Stimulated activated naive CD8-positive, alpha-beta T cell treated with anti-CD3 and anti-CD28 coated beads, Interleukin-15, Interleukin-2, amounts not matched to agents 100 U/mL and 50 U/mL, for 24 hours (primary cell): ENCODE data around the gene NCKIPSD.

Experiments
- ATAC-seq: fragments of 150-1000 bp; cut with Tn5 transposase; one replicate; pipeline ENCODE4 v1.10.0; 2021
- DNase-seq: peaks from one replicate; pipeline ENCODE4 v3.0.0; 2021

The NCKIPSD gene

DNA sequence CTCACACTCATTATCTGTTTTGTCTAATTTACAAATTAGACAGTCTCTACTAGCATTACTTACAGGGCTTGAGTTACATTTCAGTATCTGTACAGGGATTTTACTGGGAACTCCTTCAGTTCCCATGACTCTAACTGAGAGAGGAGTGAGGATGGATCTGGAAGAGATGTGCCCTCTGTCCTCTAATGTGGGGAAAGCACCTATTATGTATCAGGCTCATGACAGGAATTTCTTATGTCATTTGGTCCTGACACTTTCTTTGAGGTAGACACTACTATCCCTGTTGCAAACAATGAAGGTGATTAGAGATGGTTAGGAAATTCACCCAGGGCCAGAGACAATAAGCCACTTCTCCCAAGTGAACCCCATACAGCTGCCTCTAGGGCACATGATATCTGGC lies 10.9 kb upstream of the NCKIPSD start:
- DNase-seq (no peak), ATAC-seq (no peak)

DNA sequence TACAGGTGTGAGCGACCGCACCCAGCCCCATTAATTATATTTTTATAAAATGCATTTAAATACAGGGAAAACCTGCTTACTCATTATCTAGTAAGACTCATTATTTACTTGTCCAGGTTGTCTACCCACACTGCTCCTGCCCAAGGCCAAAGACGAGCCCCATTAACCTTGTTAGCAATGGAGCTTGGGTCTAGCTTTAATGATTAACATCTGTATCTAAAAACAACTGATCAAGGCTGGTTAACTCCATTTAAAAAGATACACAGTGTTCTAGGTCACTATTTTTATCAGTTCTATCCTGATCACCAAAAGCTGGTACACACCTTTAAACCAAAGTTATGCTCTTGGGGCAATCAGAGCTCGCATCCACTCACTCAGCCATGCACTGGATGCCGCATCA lies 10.4 kb upstream of the NCKIPSD start:
- no peak for ATAC-seq

DNA sequence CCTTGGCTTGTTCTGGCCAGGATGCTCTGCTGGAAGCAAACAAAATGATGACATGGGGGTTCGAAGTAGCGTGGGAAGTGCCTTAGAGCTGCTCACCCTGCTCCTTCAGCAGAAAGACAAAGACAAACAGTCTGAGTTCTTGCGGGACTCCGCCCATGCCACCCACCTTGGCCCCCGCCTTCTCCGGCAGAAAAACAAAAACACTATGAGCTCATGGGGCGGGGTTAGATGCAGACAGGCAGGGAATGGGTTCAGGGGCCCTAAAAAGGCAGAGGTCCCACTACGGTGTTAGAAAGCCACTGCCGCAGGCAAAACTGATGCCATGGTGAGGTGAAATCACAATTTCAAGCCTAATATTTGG lies 9.7 kb upstream of the NCKIPSD start:
- DNase-seq = no peak
- no peak for ATAC-seq

More for the DNA sequence above, 10.4 kb upstream of the NCKIPSD start:
- no peak for DNase-seq

- ATAC-seq (no peak), DNase-seq (no peak)
Observed at GRCh38 chr3:48694610-48695392, 9.1 kb upstream of the NCKIPSD start.

- no peak for ATAC-seq
- no peak for DNase-seq
Observed at GRCh38 chr3:48693826-48694225, 8.1 kb upstream of the NCKIPSD start.

GRCh38 chr3:48692551-48692950 lies 6.8 kb upstream of the NCKIPSD start:
- ATAC-seq = no peak
- DNase-seq = no peak

DNA sequence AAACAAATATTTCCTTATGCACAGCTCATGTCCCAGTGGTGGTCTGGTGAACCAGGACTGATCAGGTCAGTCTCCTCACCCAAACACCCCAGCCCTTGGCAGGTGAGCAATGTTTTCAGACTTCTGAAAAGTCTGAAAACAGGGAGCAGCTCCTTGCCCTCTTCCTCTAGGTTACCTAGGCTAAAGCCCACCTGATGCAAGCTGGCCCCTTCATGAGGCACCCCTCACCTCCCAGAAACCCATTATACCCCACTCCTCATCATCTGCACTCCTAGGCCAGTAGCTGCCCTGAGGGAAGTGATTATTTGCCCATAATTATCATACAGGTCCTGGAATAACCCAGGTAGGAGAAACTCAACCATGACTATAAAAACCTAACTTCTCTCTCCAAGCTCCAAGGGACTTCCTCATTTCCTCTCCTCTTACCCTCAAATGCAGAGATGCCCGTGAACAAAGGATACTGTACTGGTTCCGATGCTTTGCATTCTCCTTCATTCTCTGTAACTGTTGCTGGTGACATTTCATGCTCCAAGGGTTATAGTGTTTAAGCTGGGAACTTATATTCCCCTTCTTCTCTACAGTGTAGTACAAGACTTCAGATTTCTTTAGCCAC lies 5.2 kb upstream of the NCKIPSD start:
- DNase-seq (no peak), ATAC-seq (no peak)

- ATAC-seq (no peak), DNase-seq (no peak)
Observed at GRCh38 chr3:48689384-48689783, 3.7 kb upstream of the NCKIPSD start.

GRCh38 chr3:48688737-48689075 lies 3.0 kb upstream of the NCKIPSD start:
- DNase-seq = no peak

GRCh38 chr3:48688032-48688736 lies 2.5 kb upstream of the NCKIPSD start:
- ATAC-seq = no peak

More at GRCh38 chr3:48688737-48689075, 3.0 kb upstream of the NCKIPSD start:
- ATAC-seq = no peak

DNA sequence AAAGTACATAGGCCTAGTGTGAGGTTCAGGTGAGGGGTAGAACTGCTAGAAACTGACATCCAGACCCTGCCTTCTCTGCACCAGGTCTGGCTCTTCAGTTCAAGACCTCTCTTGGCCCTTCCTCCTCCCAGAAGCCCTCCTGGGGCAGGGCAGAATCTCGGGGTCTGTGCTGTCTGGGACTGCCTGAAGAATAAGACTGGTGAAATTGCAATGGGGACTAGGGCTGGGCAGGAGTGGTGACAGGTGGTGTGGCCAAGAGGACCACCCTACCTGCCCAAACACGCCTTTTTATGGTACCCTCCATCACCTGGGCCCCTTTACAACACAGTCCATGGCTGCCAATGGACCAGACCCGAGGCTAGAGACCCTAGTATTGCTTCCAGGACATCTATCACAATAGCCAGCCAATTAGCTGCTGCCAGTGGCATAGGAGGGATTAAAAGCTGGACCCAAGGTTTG lies 1.5 kb upstream of the NCKIPSD start:
- ATAC-seq (no peak), DNase-seq (no peak)

More at GRCh38 chr3:48688032-48688736, 2.5 kb upstream of the NCKIPSD start:
- DNase-seq = no peak

- no peak for ATAC-seq
- DNase-seq = no peak
Observed at GRCh38 chr3:48686538-48687219, 964 bp upstream of the NCKIPSD start.

DNA sequence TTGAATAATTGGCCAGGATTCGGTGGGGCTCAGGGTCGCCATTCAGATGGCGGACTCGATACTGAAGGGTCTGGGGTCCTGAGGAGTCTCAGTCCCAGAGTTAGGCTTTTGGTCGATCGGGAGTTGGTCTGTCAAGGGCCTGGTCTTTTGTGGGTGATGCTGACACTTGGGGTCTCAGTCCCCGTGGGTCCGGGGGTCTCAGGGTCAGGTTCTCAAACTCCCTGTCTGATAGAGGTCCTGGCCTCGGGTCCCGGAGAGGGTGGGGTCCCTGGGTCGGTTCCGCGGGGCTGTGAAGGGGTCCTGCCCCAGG lies 467 bp downstream of the NCKIPSD start:
- DNase-seq = no peak
- no peak for ATAC-seq

GRCh38 chr3:48684480-48685143 lies 1.1 kb downstream of the NCKIPSD start:
- no peak for DNase-seq

DNA sequence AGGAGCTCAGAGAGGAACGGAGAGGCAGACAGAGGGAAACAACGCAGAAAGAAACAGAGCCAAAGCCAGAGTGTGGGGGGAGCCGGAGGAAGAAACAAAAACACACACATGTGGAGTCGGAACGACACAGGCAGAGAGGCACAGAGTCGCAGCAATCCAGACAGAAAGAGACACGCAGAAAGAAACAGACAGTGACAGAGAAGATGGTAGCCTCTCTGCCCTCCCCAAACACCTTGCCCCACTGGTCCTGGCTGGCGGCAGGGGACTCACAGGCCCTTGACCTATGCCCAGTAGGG lies 1.7 kb downstream of the NCKIPSD start:
- no peak for DNase-seq
- ATAC-seq = no peak

More at GRCh38 chr3:48684480-48685143, 1.1 kb downstream of the NCKIPSD start:
- no peak for ATAC-seq

DNA sequence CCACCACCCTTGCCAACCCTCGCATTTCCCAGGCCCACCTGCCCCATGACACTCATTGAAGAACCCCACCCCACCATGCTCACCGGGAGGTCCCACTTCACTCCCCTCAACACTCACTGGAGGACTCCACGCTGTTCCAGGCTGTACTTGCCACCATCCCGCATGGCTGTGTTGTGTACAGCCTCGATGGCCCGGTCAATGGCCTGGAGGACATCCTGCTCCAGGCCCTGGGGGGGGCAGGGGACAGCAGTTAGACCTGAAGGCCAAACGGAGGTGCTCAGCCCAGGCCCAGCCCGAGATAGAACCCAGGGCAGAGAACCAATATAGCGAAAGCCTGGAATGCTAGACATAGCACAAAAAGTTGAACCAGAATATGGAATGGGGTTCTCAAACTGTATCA lies 2.9 kb downstream of the NCKIPSD start:
- no peak for ATAC-seq

DNA sequence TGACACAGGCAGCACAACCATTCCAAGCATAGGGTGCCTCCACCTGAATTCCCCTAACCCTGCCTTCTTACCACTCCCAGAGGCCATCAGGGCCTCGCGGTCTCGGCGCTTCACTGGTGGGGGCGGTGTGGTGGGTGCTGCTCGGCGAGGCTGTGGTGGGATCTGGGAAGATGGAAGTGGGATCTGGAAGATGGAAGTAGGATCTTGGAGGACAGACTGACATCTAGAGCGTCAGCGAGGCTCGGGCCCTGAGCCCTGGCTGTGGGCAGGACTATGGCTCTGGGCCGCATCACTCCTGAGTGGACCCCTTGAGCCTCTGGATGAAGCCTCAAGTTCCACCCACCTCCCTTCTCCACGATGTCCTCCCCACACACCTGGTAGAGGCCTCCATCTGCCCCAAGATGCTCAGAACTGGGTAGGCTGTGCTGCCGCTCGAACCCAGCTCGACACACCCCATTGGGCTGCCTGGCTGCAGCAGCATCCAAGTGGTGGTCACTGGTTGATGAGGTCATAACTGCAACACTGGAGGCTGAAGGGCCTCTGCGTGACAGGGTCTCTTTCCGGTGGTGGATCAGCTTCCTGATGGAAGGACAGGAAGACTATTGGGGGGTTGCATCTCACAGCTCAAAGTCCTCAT lies 3.6 kb downstream of the NCKIPSD start:
- DNase-seq (no peak), ATAC-seq (no peak)

More for the DNA sequence above, 2.9 kb downstream of the NCKIPSD start:
- no peak for DNase-seq

DNA sequence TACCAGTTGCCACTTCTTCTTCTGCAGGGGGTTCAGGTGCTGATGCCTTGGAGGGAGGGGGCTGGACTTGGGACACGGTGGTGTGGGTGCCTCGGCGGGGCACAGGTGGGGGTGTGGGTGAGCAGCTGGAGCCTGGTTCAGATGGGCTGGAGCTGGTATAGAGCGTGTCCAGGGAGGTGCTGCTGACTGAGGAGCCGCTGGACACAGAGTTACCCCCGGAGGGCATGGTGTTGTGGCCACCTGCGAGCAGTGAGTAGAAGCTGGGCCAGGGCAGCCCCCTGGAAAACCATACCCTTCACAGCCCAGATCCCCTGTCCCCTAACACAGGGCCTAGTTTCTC lies 4.2 kb downstream of the NCKIPSD start:
- no peak for ATAC-seq
- DNase-seq = no peak

DNA sequence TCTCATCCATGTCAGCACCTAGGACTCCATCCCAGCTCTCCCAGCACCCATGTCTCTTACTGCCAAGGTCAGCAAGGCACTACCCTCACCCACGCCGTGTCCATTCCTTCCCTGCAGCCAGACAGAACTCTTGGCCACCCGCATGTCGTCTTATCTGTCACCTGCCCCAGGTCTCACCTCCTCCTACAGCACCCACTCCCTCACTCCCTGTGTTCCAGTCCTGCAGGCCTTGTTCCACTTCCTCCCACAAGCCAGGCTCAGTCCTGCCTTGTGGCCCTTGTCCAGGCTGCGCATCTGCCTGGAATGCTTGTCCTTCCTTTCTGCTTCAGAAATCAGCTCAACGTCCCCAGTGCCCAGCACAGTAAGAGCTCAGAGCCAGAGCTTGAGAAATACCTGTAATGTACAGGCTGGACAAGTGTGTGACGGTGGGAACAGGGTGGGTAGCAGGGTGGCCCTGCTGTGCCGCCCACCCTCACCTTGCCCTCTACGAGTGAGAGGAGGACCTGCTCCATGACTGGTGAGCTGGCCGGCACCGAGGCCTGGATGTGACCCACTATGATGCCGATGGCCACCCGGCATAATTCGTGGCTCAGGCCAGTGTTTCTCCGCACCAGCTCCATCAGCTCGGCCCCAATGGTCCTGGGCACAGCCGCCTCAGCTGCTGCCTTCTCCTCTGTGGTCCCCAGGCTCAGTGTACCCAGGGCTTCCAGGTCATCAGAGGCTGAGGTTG lies 4.7 kb downstream of the NCKIPSD start:
- ATAC-seq (no peak), DNase-seq (no peak)

- ATAC-seq (no peak), DNase-seq (no peak)
Observed at GRCh38 chr3:48679411-48680391, 6.0 kb downstream of the NCKIPSD start.
